HG03103 (cell line): Measurements from ENCODE around the gene LFNG.

Experiments used
- ATAC-seq: cut with Tn5 transposase; IDR thresholded peaks from one replicate; pipeline ENCODE4 v1.9.1; 2021; ENCODE audit warnings: low read depth; ENCODE audit not compliant: unreplicated experiment

Gene LFNG

DNA sequence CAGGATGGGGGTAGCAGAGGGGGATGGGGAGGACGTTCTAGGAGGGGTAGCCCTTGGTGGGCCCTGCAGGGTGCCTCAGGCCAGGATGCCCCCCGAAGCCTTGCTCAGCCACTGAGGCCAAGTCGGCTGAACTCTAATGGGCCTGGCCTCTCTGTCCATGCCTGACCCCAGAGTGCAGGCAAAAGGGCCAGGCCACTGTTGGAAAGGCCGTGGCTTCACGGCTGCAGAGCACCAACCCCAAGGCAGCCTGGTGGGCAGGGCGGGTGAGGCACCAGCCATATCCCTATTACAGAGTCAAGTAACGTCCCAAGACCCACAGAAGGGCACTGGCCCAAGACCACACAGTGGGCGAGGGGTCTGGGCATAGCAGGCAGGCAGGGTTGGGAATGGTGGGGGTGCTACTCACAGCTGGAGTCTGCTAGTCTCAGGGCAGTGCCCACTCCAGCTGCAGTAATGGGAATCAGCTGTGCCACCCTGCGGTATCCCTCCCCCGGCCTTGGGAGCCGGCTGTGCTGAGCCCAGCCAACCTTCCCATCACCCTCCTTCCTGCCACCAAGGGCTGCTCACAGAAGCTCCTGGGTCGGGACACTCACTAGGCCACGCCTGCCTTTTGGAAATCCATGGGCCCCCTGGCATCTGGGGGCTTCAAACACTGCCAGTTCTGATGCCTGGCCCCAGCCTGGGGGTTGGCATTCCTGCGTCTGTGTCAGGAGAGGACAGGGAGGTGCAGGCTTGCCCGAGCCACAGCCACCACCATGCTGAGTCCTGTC is 4.0 kb upstream of the LFNG start:
- ATAC-seq = no peak

DNA sequence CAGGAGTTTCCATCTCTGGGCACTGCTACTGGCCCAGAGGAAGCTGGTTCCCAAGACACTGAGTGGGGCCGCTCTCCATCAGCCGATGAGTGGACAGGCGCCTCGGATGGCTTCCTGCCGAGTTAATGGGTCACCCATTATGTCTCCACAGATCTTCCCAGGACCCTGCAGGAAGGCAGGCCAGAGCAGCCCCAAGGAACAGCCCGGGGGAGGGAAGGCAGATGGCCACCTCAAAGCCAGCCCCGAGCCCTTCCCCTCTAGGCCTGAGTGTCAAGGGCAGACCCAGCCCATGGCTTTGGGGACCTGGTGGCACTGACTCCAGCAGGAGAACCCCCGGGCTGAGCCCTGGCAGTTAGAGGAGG is 3.4 kb upstream of the LFNG start:
- ATAC-seq = no peak

DNA sequence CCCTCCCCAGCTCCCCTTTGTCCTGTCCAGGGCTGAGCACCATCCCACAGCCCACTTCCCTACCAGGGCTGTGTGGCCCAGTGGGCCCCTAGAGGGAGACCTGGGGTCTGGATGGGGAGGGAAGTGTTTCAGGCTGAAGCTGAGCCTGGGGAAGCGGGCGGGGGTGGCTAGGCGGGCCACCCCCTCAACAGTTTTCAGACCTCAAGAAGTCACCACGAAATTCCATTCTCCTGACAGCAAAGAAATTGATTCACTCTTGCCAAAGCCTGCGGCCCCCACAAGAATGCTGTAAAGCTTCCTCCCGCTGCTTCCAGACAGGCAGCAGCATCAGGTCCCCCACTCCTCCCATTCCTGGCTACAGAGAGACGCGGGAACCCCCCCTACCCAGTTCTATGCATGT is 2.5 kb upstream of the LFNG start:
- no peak for ATAC-seq

DNA sequence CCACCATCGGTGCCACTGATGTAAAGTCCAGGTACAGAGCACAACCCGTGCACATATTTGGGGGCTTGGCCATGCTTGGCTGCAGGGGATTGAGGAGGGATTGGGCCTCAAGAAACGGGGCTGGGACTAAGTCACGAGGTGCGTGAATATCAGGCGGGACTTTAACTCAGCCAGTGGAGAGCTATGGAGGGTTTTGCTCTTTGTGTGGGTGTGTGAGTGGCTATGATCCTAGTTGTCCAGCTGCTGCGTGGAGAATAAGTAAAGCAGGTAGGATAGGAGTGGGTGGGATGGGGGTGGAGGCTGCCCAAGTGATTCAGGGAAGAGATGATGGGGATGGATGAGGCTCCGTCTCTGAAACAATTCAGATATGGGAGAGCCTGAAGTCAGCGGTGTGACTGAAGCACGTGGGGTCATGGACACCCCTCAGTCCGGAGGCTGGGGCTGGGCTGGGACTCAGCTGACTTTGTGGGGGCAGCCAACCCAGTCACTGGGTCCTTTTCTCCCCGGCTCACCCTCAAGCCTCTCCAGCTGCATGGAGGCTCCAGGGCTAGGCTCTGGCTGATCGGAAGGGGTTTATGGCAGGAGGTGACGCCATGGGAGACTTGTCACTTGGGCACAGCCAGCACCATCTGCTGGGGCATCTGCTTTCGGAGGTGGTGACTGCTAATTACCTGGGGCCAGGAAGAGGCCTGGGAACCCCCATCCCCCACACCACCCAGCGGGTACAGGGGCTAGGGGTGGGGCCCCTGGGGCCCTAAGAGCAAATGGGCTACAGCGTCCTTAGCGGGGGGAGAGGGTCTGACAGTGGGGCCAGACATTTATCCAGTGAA is 1.7 kb upstream of the LFNG start:
- no peak for ATAC-seq

DNA sequence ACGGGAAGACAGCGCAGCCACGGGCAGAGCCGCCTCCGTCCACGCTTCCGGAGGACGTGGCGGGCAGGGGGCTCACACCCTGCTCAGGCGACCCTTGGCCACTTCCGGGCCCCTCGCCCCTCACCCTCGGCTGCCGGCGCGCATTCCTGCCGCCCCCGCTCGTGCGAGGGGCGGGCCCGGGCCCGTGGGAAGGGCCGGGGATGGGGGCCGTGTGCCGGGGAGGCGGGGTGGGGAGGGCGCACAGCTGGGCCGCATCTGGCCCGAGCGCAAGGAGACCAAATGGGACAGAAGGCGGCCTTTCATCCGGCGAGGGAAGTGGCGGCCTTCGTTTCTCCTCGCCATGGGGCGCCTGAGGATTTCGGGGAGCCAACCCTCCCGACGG is 846 bp upstream of the LFNG start:
- no peak for ATAC-seq

DNA sequence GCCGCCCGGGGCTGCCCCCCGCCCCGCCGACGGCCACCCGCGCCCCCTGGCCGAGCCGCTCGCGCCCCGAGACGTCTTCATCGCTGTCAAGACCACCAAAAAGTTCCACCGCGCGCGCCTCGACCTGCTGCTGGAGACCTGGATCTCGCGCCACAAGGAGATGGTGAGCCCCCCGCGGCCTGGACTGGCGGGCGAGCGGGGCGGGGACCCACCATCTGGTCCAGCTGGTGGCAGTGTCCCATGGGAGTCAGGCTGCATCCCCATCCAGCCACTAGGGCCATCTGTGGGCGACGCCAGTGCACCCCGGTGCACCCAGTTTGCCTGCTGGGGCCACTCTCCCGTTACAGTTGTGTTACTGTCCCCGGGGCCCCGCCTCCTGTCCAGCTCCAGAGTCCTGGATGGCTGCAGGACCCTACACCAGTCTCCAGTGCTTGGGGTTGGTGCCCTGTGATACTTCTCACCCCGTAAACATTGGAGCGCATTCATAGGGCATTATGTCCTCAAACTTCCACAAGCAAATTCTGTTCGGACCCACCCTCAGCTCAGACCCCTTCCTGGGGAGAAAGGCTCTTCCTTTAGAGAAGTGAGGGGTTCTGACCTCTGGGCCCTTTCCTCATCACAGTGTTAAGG is 672 bp downstream of the LFNG start:
- no peak for ATAC-seq

DNA sequence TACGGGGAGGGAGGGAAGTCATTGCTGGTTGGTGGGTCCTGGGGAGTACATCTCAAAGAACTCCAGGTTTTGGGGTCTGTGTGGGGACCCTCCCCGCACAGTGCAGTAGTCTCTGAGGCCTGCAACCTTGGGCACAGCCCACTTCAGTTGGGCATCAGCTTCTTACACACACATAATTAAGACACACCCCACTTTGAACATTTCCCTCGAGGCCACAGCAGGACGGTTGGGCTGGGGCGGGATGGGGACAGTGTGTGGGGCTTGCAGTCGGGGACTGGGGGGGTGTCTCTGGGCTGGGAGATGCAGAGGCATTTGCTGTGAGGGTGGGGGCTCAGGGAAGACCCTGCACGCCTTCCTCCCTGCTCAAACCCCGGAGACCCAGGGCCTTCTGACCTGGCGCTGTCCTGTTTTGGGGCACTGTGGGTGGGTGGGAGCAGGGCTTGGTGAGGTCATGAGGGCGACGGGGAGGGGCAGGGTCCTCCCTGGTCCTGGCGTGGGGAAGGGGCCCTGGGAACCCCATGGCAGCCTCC is 1.3 kb downstream of the LFNG start:
- ATAC-seq = no peak

DNA sequence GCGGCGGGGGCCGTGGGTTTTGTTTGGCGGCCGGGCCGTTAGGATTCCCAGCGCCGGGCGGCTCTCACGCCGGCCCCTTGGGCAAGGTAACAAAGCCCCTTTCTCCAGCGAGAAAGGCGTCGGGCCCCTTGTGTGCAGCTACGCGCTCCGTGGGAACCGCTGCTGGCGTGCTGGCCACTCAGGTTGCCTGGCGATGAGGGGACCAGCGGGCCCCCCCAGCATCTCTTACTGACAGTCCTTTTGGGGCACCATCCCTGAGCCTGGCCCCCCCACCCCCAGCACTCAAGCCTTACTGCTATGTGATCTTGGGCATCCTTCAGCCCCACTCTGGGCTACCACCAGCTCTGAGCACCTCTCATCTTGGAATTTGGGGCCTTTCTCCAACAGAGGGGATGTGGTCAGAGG is 1.8 kb downstream of the LFNG start:
- ATAC-seq = no peak

DNA sequence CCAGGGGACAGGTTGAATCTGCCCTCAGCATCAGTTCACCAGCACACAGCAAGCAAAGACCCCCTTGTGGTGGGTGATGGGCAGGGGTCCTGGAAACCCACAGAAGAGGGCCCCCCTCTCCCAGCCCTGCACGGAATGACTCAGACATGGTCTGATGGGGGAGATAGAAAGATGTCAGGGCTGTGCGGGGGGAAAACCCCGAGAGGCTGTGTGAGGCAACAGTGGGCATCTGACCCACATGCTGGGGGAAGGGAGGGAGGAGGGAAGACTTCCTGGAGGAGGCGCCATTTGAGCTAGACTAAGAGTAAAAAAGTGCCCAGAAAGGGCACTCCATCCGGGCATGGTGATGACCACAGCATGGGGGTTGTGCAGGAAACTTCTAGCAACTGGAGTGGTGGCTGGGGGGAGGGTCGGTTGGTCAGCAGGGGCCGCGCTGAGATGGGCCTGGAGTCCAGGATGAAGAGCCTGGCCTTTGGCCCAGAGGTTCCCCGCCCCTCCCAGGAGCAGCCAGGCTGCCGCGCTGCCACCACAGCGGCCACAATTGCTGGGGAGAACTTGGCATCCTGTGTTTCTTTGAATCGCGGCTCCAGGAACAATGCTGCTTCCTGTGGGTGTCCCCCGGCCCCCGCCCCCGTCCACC is 2.5 kb downstream of the LFNG start:
- ATAC-seq = no peak

DNA sequence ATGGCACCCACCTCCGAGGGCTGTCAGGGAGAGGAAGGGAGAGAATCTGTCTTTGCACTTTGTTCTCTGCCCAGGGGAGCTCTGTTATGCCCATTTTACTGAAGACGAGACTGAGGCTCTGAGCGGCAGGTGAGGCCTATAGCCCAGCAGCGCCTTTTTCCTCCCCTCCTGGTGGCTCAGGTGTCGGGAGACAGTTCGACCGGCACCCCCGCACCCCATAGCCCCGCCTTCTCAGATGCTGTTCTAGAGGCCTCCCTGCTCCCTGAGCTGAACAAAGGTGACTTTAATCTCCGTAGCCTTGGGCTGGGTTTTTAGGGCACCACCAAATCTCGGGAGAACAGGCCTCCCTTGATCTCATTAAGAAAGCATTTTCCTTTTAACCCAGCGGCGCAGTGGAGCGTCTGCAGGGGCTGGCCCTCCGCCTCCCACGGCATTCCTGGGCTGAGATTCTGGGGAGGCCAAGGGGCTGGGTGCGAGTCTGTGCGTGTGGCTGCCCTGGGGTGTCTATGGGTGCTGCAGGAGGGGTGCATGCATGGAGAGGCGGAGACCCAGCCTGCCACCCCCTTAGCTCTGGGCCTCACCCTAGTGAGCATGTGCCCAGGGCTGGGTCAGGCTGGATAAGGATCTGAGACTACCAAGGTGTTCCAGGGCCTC is 3.3 kb downstream of the LFNG start:
- ATAC-seq = no peak

DNA sequence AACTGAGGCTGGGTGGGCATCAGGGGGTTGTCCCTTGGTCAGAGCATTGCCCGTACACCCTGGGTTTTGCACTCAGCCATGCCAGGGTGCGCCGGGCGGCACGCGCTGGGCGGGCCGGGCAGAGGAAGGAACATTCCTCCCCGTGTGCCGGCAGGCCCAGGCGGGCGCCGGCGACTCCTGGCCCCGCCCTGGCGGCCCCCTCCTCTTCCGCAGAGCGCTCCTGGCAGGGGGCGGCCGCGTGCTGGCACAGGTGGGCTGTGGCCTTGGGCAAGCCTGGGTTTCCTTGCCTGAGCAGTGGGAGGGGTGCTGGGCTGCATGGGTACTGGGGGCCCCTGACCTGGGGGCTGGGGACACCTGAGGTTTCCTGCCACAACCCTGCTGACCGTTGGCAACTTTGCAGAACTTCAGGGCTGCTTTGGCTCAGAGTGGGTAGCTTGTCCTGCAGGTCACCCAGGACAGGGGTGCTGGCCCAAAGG is 3.9 kb downstream of the LFNG start:
- no peak for ATAC-seq

DNA sequence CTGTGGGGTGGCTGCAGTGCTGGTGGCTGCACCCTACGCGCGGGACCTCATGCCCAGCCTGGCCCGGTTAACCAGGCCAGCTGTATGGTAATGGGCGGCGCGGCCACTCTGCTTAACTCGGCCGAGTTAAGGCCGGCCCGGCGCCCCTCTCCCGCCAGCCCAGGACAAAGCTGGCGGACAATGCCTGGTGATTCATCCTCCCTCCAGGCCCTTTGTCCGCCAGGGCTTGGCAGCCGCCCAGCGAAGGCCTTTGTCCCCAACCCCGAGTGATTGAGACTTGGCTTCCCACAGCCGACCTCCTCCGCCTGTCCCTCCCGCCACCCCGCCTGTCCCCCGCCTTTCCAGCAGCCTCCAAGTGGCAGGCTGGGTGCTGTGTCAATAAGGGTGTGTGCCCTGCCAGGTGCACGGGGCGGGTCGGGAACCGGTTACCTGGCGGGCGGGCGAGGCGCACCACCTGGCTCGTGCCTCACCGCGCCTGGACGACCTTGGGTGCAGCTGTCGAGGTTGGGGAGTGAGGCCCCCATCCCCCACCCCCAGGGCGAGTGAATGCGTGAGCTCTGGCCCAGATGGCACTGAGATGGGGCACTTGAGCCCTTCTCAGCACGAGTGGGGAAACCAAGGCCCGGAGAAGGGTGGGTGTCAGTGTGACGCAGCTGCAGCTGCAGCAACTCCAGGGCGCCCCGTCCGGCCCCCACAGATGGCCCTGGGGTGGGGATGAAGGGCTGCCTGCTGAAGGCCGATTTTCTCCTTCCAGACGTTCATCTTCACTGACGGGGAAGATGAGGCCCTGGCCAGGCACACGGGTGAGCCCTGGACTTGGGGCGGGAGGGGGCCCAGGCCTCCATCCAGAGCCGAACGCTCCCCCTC is 4.6 kb downstream of the LFNG start:
- no peak for ATAC-seq

DNA sequence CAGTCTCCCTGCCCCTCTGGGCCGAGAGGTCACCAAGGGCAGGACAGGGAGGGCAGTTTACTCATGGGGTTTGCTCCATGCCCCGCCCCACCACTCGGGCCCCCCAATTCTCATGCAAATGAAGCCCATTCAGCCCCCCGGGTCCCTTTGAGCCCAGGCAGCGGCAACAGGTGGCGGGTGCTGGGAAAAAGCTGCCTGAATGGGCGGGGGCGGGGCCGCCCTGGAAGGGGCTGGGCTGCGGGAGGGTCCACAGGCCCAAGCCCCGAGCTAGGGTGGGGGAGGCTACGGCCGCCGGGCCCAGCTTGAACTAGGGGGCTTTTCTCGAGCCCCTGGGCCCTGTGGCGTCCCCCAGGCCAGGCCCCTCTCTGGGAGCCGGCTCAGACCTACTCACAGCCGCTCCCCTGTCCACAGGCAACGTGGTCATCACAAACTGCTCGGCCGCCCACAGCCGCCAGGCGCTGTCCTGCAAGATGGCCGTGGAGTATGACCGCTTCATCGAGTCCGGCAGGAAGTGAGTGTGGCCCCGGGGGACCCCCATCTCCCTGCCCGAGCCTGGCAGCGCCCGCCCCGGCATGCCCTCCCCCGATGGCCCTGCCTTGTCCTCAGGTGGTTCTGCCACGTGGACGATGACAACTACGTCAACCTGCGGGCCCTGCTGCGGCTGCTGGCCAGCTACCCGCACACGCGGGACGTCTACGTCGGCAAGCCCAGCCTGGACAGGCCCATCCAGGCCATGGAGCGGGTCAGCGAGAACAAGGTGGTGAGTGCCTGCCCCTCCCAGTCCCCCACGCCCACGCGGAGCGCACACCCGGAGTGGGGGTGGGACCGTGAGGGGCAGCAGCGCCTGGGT is 5.5 kb downstream of the LFNG start:
- ATAC-seq = no peak

DNA sequence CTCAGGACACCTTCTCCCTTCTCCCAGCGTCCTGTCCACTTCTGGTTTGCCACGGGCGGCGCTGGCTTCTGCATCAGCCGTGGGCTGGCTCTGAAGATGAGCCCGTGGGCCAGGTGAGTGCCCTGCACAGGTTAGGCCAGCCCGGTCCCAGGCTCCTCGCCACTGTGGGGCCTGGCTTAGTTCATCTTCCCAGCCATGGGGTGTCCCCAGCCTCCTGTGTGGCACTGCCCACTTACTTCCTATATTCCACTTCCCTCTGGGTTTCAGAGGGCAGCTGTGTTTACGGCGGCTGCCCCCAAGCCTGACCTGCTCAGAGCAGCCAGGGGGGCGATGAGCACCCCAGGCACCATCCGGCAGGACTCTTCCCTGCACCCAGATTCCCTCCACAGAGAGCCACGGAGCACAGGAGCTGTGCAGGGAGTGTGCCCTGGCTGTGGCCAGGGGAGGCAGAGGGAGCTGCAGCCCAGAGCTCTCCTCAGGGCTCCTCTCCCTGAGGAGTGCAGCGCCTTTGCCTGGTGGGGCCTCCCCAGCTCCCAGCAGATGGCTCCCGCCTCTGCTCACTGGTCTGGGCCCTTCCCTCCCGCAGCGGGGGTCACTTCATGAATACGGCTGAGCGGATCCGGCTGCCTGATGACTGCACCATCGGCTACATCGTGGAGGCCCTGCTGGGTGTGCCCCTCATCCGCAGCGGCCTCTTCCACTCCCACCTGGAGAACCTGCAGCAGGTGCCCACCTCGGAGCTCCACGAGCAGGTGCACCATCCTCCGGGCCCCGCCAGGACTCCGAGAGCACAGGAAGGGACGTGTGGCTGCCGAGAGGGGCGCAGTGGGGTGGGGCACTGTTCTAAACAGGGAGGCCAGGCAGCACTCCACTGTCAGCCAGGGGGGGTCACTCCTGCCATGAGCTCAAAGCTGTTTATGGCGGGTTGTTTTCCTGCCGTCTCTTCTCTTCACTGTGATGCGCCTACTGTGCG is 6.4 kb downstream of the LFNG start:
- no peak for ATAC-seq

DNA sequence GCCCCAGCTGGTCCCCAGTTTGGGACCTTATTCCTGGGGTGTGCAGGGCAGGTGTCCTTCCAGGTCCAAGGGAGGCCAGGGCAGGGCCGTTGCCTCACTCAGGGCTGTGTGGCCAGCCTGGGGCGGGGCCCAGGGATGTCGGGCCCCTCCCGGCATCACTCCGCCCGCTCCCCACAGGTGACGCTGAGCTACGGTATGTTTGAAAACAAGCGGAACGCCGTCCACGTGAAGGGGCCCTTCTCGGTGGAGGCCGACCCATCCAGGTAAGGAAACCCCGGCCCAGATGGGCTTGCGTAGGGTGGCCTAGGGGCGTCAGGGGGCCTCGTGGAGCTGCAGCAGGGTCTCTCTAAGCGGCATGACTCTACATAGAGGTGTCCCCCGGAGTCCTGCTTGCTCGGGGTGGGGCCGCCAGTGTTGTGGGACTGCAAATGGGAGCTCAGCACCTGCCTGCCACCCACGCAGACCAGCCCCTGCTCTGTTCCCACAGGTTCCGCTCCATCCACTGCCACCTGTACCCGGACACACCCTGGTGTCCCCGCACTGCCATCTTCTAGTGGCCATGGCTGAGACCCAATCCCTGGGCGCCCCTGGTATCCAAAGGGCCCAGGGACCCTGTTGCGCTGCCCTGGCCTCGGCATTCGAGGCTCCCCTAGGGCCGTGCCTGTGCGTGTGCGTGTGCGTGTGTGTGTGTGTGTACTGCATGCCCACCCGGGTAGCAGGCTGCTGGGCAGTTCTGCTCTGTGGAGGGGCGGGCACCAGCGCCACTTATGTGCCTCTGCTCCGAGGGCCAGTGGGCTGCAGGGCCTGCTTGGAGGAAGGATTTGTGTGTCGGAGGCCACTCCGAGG is 7.3 kb downstream of the LFNG start:
- no peak for ATAC-seq
